ENCODE data around the gene STAP2. TPM values are rescaled to one million over a fixed set of nuclear protein-coding genes. Genes with fewer than 3 reads are reported as not detected.

The STAP2 gene
- total RNA-seq, 2 experiments from 2014 or later: 1.7 to 1.8 TPM

GRCh38 chr19:4302243-4302640 is 36.4 kb downstream of the STAP2 start, which contains the start of gene TMIGD2:
TSS of gene TMIGD2 (minus strand) at chr19:4302389. CDS start at chr19:4302385, 4 bp downstream.
- Histone ChIP-seq H3K4me1 (ENCODE audit: insufficient read depth, low read length) (peaks cover 44% of the 10 kb centered on the region), H3K36me3 (ENCODE audit: insufficient read depth, low read length) (peaks cover 2% of the 10 kb centered on the region), H3K9me3 (ENCODE audit: control insufficient read depth in 1 of 2, insufficient read depth in 1 of 2, low read length in 2 of 2) (no peaks in the 10 kb centered on the region), H3K27ac (ENCODE audit: low read depth in 1 of 2, low read length in 2 of 2) (peak within 1 kb of the TSS; percentile 34 to 50), H3K27me3 (ENCODE audit: control insufficient read depth in 1 of 2, insufficient read depth in 2 of 2, low read length in 2 of 2) (peaks cover 0 to 3% of the 10 kb centered on the region in 2 experiments), H3K4me3 (ENCODE audit: low read length) (peak within 1 kb of the TSS; percentile 57)
- peak within 1 kb of the TSS; percentile 91 for H3K4me3 Mint-ChIP-seq
- TF ChIP-seq CTCF (IDR thresholded peaks at IDR 0.05): no peak
- H3K9me3 Mint-ChIP-seq: no peaks in the 10 kb centered on the region
- peaks cover 7% of the 10 kb centered on the region for H3K36me3 Mint-ChIP-seq (ENCODE audit: low read depth)
- CTCF ChIA-PET: no interaction called here
- intact Hi-C loops (cut with DNase I, micrococcal nuclease): loop anchor here (2.0 to 5.0 kb wide), 2 partner anchors 40 to 41 kb away; partner anchors contain the start of gene MPND (in 2 of the 2)
- DNase-seq (peak in 9 of 14 experiments; percentile 16 to 65 (median 42)), ATAC-seq (ENCODE audit: poor library complexity) (peak; percentile 46)
- peak within 1 kb of the TSS; percentile 88 for H3K27ac Mint-ChIP-seq
- POLR2A ChIA-PET: interaction anchor here (0.6 to 3.8 kb wide), 7 partner anchors 12 to 539 kb away, joined by 3 to 32 read pairs (median 4); partner anchors contain the start of genes MPND and YJU2
- no peaks in the 10 kb centered on the region for H3K27me3 Mint-ChIP-seq
- peaks cover 44% of the 10 kb centered on the region for H3K4me1 Mint-ChIP-seq (ENCODE audit: low read depth)

GRCh38 chr19:4301590-4302242 is 36.9 kb downstream of the STAP2 start:
- ATAC-seq (ENCODE audit: poor library complexity) (peak; percentile 11), DNase-seq (peak in 2 of 14 experiments; percentile 34 to 35)
- POLR2A ChIA-PET: interaction anchor here (1.0 to 3.8 kb wide), 6 partner anchors 26 to 539 kb away, joined by 3 to 32 read pairs (median 6); partner anchors contain the start of genes MPND and YJU2
- peaks cover 7% of the 10 kb centered on the region for H3K36me3 Mint-ChIP-seq (ENCODE audit: low read depth)
- intact Hi-C loops (cut with DNase I, micrococcal nuclease): loop anchor here (2.0 to 5.0 kb wide), 2 partner anchors 41 kb away; partner anchors contain the start of gene MPND (in 2 of the 2)
- H3K27me3 Mint-ChIP-seq: no peaks in the 10 kb centered on the region
- TF ChIP-seq CTCF (IDR thresholded peaks at IDR 0.05): no peak
- Histone ChIP-seq H3K27ac (ENCODE audit: low read depth in 1 of 2, low read length in 2 of 2) (peak overlapping the region; percentile 34 to 47), H3K4me1 (ENCODE audit: insufficient read depth, low read length) (peaks cover 47% of the 10 kb centered on the region), H3K9me3 (ENCODE audit: control insufficient read depth in 1 of 2, insufficient read depth in 1 of 2, low read length in 2 of 2) (no peaks in the 10 kb centered on the region), H3K36me3 (ENCODE audit: insufficient read depth, low read length) (peaks cover 2% of the 10 kb centered on the region), H3K27me3 (ENCODE audit: control insufficient read depth in 1 of 2, insufficient read depth in 2 of 2, low read length in 2 of 2) (peaks cover 0 to 3% of the 10 kb centered on the region in 2 experiments), H3K4me3 (ENCODE audit: low read length) (peak overlapping the region; percentile 57)
- no peaks in the 10 kb centered on the region for H3K9me3 Mint-ChIP-seq
- CTCF ChIA-PET: interaction anchor here (0.6 kb wide), 1 partner anchor 1851 kb away, joined by 3 read pairs; no protein-coding TSS in a partner anchor
- H3K27ac Mint-ChIP-seq: peak overlapping the region; percentile 88
- H3K4me3 Mint-ChIP-seq: peak overlapping the region; percentile 91
- H3K4me1 Mint-ChIP-seq (ENCODE audit: low read depth): peaks cover 44% of the 10 kb centered on the region

- intact Hi-C loops (cut with DNase I, micrococcal nuclease): loop anchor here in 1 of 2 experiments (5.0 kb wide), 1 partner anchor 42 kb away; the partner anchor contains the start of gene MPND
- Histone ChIP-seq H3K4me3 (ENCODE audit: low read length) (no peak overlapping the region), H3K9me3 (ENCODE audit: control insufficient read depth in 1 of 2, insufficient read depth in 1 of 2, low read length in 2 of 2) (no peaks in the 10 kb centered on the region), H3K4me1 (ENCODE audit: insufficient read depth, low read length) (peaks cover 49% of the 10 kb centered on the region), H3K27me3 (ENCODE audit: control insufficient read depth in 1 of 2, insufficient read depth in 2 of 2, low read length in 2 of 2) (peaks cover 0 to 3% of the 10 kb centered on the region in 2 experiments), H3K36me3 (ENCODE audit: insufficient read depth, low read length) (peaks cover 2% of the 10 kb centered on the region), H3K27ac (ENCODE audit: low read depth in 1 of 2, low read length in 2 of 2) (no peak overlapping the region)
- Mint-ChIP-seq H3K27ac (peak overlapping the region; percentile 84), H3K36me3 (ENCODE audit: low read depth) (peaks cover 16% of the 10 kb centered on the region), H3K9me3 (no peaks in the 10 kb centered on the region), H3K4me1 (ENCODE audit: low read depth) (peaks cover 44% of the 10 kb centered on the region), H3K27me3 (no peaks in the 10 kb centered on the region), H3K4me3 (peak overlapping the region; percentile 82)
- no peak for ATAC-seq (ENCODE audit: poor library complexity)
- ChIA-PET POLR2A (interaction anchor here (1.3 kb wide), 1 partner anchor 27 kb away, joined by 4 read pairs; no protein-coding TSS in a partner anchor), CTCF (no interaction called here)
- TF ChIP-seq CTCF (IDR thresholded peaks at IDR 0.05): no peak
- DNase-seq: no peak
These were observed 38.0 kb downstream of the STAP2 start for GRCh38 chr19:4300589-4300988.
